ENCODE results near the gene ARFRP1. TPM values are rescaled to one million over a fixed set of nuclear protein-coding genes. Genes with fewer than 3 reads are reported as not detected.

Gene ARFRP1
- total RNA-seq, 4 donors from 2014 or later: 43.6 to 52.1 (median 46.7) TPM

DNA sequence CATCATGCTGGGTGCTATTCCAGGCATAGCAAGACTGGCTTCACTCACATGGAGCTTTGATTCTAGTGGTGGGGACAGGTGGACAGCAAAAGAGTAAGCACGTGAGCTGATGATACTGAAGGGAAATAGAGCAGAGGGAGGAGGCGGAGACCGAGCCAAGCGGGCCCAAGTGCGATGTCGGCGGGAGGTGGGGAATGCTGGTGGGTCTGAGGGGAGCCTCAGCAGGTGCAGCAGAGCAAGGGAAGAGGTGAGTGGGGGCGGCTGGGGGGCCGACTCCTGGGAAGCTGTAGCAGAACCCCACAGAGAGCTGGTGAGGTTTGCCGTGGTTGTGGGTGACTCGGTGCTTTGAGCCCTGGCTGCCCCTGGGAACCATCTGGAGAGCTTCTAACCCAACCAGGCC lies 39.4 kb downstream of the ARFRP1 start:
- H3K36me3 ChIP-seq: peaks cover 25 to 33% of the 10 kb centered on the region in 2 donors
- DNase-seq: no peak
- TF ChIP-seq, protein P1, sequence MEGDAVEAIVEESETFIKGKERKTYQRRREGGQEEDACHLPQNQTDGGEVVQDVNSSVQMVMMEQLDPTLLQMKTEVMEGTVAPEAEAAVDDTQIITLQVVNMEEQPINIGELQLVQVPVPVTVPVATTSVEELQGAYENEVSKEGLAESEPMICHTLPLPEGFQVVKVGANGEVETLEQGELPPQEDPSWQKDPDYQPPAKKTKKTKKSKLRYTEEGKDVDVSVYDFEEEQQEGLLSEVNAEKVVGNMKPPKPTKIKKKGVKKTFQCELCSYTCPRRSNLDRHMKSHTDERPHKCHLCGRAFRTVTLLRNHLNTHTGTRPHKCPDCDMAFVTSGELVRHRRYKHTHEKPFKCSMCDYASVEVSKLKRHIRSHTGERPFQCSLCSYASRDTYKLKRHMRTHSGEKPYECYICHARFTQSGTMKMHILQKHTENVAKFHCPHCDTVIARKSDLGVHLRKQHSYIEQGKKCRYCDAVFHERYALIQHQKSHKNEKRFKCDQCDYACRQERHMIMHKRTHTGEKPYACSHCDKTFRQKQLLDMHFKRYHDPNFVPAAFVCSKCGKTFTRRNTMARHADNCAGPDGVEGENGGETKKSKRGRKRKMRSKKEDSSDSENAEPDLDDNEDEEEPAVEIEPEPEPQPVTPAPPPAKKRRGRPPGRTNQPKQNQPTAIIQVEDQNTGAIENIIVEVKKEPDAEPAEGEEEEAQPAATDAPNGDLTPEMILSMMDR (IDR thresholded peaks at IDR 0.05): no peak
- no peak for TF ChIP-seq POLR2A (IDR thresholded peaks at IDR 0.05)
- H3K27ac ChIP-seq: no peak overlapping the region
- no peaks in the 10 kb centered on the region for H3K4me1 ChIP-seq
- H3K9me3 ChIP-seq: no peaks in the 10 kb centered on the region
- intact Hi-C loops (cut with DNase I): no loop called here
- no peaks in the 10 kb centered on the region for H3K27me3 ChIP-seq
- WGBS, 2 donors: 94 to 96% methylated on average over 11 of the region's 11 CpGs
- H3K4me3 ChIP-seq (replicated peaks in 1 of 3): no peak overlapping the region

DNA sequence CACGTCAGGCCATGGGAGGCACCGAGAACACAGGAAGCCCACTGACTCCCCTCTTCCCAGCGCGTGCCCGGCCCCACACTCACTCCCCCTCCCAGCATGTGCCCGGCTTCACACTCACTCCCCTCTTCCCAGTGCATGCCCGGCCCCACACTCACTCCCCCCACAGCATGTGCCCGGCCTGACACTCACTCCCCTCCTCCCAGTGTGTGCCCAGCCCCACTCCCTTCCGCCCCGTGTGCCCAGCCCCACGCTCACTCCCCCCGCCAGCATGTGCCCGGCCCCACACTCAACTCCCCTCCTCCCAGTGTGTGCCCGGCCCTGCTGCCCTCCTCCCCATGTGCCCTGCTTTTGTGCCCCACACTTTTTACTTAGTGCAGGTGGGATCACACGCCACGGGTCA lies 39.9 kb downstream of the ARFRP1 start:
- intact Hi-C loops (cut with DNase I): no loop called here
- no peak for TF ChIP-seq POLR2A (IDR thresholded peaks at IDR 0.05)
- TF ChIP-seq, protein P1 (IDR thresholded peaks at IDR 0.05): no peak
- H3K9me3 ChIP-seq: no peaks in the 10 kb centered on the region
- 93 to 96% methylated on average over 16 of the region's 16 CpGs for WGBS, 2 donors
- no peaks in the 10 kb centered on the region for H3K27me3 ChIP-seq
- H3K36me3 ChIP-seq: peaks cover 30 to 38% of the 10 kb centered on the region in 2 donors
- H3K4me3 ChIP-seq (replicated peaks in 1 of 3): no peak overlapping the region
- no peak for DNase-seq
- no peak overlapping the region for H3K27ac ChIP-seq
- H3K4me1 ChIP-seq: no peaks in the 10 kb centered on the region

DNA sequence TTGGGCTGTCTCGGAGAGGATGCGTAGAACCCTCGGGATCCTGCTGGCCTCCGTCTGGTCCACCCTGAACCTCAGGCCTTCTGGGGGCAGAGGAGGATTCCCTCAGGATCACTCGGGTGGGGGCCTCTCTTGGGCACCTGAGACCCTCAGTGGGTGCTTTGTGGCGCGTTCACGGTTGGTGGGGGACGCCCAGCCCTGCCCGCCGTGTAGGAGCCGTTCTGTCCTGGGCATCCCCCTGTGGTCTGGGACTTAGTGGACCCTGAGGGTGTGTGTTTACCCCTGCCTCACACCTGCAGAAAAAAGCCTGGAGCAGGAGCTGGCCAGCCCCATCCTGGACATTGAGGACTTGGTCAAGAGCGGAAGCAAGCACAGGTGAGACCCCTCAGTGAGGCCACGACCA lies 42.1 kb downstream of the ARFRP1 start:
- 96 to 97% methylated on average over 5 to 9 of the region's 14 CpGs for WGBS, 2 donors
- intact Hi-C loops (cut with DNase I): no loop called here
- Histone ChIP-seq H3K9me3 (no peaks in the 10 kb centered on the region), H3K27me3 (no peaks in the 10 kb centered on the region), H3K4me1 (no peaks in the 10 kb centered on the region), H3K27ac (no peak overlapping the region), H3K36me3 (peaks cover 35 to 51% of the 10 kb centered on the region in 2 donors), H3K4me3 (replicated peaks in 1 of 3) (no peak overlapping the region)
- TF ChIP-seq, protein P1 (IDR thresholded peaks at IDR 0.05): no peak
- TF ChIP-seq POLR2A (IDR thresholded peaks at IDR 0.05): no peak
- DNase-seq: no peak

DNA sequence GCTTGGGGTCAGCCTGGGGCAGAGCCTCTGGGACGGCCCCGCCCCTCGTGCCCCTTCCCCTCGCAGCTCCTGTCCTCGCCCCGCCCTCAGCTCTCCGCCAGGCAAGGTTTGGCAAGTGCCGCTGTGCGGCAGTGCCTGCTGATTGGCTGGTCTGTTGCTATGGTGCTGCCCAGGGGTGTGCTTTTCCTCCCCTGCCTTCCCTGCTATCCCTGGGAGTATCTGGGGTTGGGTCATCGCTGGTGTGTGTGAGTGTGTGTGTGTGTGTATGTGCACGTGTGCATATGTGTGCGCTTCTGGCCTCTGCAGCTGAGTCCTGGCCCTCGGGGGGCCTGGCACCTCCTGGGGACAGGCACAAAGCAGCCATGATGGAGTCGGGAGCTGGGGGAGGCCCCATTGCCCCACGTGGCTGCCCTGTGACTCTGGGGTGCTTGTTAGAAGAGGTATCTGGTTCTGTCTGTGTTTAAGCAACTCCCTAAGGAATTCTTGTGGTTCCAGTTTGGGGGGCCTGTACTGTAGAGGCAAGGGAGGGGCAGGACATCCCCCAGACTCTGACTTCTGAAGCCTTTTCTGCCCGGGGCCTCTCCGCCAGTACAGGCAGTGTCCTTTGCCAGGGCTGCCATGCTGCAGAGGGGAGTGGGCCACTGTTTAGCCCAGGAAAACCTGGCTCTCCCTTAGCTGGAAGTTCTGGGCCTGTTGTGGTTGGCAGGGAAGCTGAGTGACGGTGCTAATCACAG lies 42.7 kb downstream of the ARFRP1 start:
- no peak overlapping the region for H3K27ac ChIP-seq
- no peak for DNase-seq
- H3K9me3 ChIP-seq: no peaks in the 10 kb centered on the region
- no peaks in the 10 kb centered on the region for H3K4me1 ChIP-seq
- no peaks in the 10 kb centered on the region for H3K27me3 ChIP-seq
- WGBS, 2 donors: 77 to 95% methylated on average over 5 to 14 of the region's 18 CpGs
- intact Hi-C loops (cut with DNase I): no loop called here
- no peak for TF ChIP-seq POLR2A (IDR thresholded peaks at IDR 0.05)
- TF ChIP-seq, protein P1 (IDR thresholded peaks at IDR 0.05): no peak
- H3K4me3 ChIP-seq (replicated peaks in 1 of 3): no peak overlapping the region
- H3K36me3 ChIP-seq: peaks cover 35 to 51% of the 10 kb centered on the region in 2 donors

DNA sequence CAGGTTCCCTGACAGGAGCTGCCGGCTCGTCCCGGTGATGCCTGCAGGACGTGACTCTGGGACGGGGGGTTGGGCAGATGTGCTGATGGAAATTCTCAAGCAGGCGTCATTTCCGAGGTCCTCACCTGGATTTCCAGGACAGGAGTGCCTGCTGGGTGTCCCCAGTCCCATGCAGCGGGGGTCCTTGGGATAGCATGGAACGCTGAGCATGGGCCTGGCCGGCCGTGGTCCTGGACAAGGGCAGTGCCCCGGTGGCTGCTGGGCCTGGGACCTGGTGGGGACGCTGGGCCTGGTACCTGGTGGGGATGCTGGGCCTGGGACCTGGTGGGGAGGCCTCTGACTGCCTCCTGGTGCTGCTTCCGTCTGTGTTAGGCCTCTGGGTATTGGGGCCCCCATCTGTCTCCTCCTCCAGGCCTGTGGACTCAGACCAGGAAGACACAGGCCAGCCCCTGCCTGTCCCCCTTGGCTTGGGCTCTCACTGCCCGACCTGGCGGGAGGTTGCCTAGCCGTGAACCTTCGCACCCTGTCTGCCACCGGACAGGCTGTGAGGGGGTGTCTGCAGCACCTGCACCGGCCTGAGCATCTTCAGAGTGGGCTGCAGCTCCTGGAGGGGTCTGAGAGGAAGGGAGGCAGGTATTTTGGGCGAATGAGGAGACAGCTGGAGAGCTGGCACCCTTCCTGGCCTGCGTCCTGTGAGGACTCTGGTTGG lies 43.5 kb downstream of the ARFRP1 start:
- Histone ChIP-seq H3K4me3 (replicated peaks in 1 of 3) (no peak overlapping the region), H3K27ac (no peak overlapping the region), H3K36me3 (peaks cover 35 to 51% of the 10 kb centered on the region in 2 donors), H3K9me3 (no peaks in the 10 kb centered on the region), H3K4me1 (peaks cover 3% of the 10 kb centered on the region in 2 donors), H3K27me3 (no peaks in the 10 kb centered on the region)
- TF ChIP-seq, protein P1 (IDR thresholded peaks at IDR 0.05): no peak
- no peak for TF ChIP-seq POLR2A (IDR thresholded peaks at IDR 0.05)
- WGBS, 2 donors: 90 to 95% methylated on average over 9 to 13 of the region's 22 CpGs
- intact Hi-C loops (cut with DNase I): no loop called here
- DNase-seq: no peak
